Endometrium (tissue), 2 donors: ENCODE measurements around the gene EPS8L3.
A peak's percentile ranks its signal among the peaks of the same experiment; 100 is the strongest.

Experiments used
- FAIRE-seq: peaks from 2 replicates; lab custom pipeline; 2012; peaks lifted over from hg19 to GRCh38; lab: Jason Lieb, UNC
- donor health status: control.
- donor health status: control.

Gene EPS8L3

GRCh38 chr1:109793089-109793485 is 29.4 kb upstream of the EPS8L3 start:
- no peak for FAIRE-seq

DNA sequence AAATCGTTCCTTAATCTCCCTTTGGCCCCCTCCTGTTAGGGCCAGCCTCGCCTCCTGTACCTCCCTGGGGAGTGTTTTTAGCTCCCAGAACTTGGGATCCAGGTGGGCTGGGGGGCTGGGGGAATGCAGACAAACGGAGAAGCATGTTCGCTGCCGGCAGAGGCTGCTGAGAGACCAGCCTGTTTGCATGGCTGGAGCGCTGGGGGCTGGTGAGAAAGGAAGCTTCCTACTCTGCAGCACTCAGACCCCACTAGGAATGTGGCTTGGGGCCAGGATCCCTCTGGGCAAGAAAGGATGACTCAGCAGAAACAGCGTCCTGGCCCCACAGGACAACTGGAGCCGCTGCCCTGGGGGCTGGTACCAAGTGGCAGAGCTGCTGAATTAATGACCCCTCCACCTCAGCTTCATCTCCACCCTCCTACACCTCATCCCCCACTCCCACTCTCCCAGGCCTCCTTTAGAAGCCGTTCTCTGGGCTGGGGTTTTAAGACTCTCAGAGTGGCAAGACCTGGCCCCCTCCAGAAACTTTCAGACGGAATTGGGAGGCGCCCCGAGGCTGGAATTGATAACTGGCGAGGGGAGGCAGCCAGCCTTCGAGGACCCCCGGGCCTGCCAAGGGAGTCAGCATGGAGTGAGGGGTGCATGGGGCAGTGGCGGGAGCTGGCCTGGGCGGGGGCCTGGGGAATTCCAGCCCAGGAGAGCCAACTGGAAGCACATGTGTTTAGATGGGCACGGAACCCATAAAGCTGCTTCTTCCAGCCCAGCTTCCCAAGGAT is 28.5 kb upstream of the EPS8L3 start:
- no peak for FAIRE-seq

DNA sequence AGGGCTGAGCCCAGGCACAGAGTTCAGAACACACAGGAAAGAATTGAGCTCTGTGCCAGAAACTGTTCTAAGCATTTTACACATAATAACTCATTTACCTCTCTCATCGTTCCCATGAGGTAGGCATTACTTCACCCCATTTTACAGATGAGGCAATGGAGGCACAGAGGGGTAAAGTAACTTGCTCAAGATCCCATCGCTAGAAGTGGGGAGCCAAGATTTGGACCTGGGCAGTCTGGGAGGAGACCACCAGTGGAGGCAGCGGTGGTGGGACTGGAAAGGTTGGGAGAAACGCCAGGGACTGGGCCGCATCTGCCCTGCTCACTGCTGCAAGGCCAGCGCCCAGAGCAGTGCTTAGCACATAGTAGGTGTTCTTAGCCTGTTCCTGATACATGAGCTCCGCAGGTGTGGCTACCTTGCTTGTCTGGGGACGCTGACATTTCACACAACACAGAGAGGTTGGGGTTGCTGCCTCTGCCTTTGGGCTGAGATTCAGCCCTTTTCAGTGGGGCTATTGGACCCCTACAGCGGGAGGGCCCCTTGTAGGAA is 27.8 kb upstream of the EPS8L3 start:
- no peak for FAIRE-seq

DNA sequence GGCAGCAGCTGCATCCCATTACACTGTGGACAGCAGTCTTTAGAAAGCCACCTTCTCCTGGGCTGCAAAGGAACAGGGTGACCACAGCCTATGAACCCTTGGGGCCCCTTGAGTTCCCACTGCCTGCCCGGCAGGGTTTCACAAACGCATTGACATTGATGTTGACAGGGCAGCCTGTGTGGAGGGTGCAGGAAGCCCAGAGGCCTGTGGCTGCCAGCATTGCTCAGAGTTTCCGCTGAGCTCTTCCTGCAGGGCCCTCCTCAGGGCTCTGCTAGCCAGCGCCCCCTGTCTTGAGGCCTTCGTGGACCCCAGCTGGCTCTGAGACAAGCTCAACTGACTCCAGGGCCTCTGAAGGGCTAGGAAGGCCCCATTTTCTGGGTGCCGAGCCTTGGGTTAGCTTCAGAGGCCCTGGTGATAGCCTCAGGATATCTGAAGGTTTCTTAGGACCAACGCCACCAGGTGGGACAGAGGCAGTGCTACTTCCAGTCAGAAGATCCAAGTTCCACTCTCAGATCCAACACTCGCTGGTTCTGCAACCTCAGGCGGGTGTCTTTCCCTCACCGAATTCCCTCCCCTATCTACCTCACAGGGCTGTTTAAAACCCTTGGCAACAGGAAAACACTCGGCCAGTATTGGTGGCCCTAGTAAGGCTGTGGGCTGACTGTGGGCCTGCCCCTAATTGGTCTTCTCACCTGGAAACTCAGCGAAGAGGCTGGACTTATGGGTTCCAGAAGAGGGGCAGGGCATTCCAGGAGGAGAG is 27.2 kb upstream of the EPS8L3 start:
- FAIRE-seq: no peak

DNA sequence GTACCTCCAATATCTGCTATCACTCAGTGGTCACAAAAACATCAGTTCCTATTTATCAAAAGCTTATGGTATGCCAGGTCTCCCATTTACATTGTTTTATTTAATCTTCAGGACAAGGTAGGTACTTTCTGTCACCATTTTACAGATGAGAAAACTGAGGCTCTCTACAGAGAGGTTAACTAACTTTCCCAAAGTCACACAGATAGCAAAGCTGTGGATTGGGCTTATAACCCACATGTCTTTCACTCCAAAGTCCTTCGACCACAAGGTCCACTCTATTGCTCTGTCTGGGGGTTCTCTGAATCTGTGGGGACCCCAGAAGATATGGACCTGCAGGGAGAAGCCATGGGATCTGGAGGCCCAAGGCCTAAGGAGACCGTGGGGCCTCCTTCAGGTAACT is 26.6 kb upstream of the EPS8L3 start:
- no peak for FAIRE-seq

DNA sequence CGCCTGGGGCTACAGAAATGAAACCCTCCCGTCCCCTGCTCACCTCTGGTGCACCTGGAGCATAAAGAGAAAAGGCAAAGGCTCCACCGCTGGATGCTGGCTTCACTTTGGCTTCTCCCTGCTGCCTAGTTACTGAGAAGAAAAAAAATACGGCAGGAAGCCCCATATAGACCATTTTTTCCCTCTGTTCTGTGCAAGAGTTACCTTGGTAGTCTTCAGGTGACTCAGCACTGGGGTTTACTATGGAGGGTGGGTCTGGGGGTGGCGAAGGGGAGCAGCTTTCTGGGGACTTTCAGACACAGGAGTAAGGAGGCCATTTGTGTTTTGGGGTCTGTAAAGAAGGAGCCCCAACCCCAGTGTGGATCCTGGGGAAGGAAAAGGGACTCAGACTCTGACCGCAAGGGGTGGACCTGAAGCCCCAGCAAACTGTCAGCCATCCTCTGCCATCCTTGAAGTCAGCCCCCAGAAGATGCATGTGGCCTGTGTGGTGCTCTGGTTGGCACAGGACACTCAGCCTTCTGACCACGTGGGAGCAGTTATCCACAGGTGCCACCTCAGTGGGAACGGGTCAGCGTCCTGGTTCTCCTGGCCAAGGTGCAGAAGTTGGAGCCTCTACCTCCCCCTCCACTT is 25.9 kb upstream of the EPS8L3 start:
- FAIRE-seq: no peak

DNA sequence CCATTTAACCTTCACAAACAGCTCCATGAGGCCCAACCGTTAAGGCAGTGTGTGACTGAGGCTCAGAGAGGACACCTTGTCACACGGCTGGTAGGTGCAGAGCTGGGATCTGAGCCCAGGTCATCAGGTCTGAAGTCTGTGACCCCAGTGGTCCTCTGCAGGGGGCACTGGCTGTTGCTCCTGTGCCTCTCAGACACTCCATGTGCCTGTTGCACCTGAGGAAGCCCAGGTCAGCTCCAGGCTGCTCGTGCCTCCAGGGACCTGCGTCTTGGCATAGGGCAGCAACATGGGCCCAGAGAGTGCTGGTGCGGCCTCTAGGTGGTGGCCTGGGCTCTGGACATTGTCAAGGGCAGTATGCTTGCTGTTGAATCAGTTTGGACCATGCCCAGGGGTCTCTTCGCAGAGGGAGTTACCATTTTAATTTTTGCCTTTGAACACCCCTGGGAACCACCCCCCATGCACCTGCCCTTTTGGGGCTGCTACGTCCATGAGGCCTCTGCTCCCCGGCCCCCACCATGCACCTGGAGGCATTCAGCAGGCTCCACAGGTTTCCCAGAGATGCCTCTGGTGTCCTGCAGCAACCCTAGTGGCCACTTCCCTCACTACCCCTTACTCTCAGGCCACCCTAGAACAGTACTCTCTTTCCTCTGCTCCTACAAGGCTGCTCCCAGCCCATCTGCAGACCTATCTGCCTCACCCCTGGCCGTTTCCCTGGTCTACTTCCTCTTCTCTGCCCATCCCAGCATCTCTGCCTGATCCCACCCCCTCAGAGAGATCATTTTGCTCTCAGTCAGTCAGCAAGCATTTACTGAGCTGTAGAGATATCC is 25.2 kb upstream of the EPS8L3 start:
- no peak for FAIRE-seq

DNA sequence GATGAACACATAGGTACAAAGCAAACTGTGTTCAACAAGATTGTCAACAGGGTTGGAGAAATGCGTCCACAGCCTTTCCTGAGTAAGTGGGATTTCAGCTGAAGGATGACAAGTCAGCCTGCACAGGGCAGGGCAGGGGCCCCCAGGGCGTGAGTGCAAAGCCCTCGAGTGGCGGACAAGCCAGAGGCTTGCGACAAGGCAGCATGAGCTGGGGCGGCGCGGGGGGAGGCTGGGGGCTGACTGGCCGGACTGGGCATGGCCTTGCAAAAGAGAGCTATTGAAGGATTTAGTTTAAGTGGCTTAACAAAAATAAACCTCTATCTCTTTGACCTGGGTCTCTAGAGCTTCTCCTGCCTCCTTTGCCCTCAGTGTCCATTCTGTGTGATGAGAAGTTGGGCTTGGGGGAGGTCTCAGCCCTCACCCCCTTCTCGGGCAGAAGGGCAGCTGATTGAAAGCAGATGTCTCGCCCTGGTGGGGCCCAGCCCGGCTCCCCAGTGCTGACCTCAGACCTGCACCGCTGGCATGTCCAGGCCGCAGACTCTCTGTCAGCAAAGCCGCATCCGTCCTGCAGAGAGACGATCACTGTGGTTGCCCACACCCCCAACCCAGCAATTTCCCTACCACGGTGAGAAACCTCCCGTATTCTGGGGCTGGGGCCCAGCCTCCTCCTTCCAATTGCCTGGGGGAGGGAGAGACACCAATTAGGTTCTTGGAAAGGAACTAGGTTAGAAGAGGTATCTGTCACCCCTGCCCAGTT is 24.3 kb upstream of the EPS8L3 start:
- no peak for FAIRE-seq

DNA sequence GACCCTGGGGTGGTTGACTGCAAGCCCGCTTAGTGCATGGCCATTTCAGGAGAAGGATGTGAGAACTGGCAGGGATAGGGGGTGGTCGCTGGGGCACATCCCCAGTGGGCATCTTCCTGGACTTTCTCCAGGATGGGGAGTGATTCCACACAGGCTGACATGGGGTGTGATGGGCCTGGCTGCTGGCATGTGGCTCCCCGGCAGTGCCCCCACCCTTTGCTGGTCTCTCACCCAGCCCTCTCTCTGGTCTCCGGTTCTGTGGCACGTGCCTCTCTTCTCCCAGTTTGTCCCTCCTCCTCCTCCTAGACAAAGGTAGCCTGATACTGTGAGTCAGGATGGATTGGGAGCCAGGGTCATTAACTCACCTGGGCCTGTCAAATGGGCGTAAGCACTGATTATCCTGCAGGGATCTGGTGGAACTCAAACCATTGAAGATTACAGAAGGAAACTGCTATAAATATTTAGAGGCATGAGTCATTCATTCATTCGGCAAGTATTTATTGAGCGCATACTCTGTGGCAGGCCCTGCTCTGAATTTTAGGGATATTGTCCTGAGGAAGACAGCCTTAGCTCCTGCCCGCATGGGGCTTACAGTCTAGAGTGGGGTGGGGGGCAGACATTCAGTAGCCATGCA is 23.6 kb upstream of the EPS8L3 start:
- FAIRE-seq: no peak

- no peak for FAIRE-seq
Measured at GRCh38 chr1:109786531-109787021, 22.9 kb upstream of the EPS8L3 start.

GRCh38 chr1:109786112-109786480 is 22.4 kb upstream of the EPS8L3 start:
- no peak for FAIRE-seq

DNA sequence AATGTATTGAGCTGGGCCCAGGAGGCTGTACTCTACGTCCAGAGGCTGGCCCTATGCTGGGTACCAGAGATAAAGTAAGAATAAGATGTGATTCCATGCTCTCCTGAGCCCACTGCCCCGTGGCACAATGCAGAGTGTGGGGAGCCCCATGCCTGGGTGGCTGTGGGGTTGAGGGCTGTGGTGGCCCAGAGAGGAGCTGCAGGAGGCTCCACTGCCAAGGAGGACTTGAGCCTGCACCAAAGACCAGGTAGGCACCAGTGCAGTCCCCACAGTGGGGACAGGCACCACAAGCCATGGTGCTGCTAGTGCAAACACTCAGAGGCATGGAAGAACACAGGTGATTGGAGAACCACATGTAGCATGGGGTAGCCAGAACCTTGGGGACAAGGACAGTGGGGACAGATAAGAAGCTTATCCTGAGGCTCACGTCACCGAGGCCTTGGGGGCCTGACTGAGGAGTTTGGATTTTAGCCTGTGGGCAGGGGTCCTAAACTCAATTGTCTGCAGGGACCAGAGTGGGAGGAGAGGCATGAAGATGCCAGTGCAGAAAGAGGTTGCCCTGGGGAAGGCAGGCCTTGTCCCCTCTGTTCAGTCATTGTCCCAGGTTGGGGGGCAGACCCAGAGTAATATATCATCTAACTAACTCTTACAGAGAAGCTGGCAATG is 21.9 kb upstream of the EPS8L3 start:
- FAIRE-seq: no peak

GRCh38 chr1:109784551-109785252 is 21.0 kb upstream of the EPS8L3 start:
- no peak for FAIRE-seq

DNA sequence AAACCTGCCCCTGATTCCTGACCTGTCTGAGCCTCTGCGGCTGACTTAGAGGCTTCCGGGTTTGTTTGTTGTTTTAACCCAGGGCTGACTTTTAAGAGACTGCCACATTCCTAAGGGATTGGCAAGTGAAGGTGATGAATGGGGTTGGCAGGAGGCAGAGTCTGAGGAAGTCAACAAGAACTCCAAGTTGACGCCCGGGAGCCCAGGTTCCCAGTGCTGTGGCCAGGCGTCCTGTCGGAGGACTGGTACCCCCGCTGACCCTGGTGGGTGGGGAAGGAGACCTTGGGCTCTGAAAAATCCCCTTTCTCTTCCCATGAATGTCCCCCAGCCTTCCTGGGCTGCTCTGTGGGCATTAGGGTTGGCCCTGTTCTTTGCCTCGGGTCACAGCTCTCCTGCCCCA is 19.7 kb upstream of the EPS8L3 start:
- no peak for FAIRE-seq

- no peak for FAIRE-seq
Measured at GRCh38 chr1:109782927-109783326, 19.2 kb upstream of the EPS8L3 start.

GRCh38 chr1:109782514-109782913 is 18.8 kb upstream of the EPS8L3 start:
- no peak for FAIRE-seq

DNA sequence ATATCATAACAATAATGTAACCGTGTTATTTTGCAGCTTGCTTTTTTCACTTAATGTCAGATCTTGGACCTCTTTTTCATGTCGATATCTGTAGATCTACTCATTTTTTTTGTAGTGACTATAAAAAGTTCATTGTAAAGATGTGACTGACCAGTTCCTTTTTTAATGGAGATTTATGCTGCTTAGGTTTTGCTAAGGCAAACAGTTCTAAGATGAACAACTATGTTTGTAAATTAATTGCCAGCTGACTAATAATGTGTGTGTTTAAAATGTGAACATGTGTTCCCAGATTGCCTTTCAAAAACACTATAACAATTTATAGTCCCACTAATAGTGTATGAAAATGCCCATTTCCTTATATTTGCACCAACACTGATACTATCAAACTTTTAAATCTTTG is 18.1 kb upstream of the EPS8L3 start:
- FAIRE-seq: peak; percentile 83

- FAIRE-seq: no peak
Measured at GRCh38 chr1:109780982-109781381, 17.3 kb upstream of the EPS8L3 start.

DNA sequence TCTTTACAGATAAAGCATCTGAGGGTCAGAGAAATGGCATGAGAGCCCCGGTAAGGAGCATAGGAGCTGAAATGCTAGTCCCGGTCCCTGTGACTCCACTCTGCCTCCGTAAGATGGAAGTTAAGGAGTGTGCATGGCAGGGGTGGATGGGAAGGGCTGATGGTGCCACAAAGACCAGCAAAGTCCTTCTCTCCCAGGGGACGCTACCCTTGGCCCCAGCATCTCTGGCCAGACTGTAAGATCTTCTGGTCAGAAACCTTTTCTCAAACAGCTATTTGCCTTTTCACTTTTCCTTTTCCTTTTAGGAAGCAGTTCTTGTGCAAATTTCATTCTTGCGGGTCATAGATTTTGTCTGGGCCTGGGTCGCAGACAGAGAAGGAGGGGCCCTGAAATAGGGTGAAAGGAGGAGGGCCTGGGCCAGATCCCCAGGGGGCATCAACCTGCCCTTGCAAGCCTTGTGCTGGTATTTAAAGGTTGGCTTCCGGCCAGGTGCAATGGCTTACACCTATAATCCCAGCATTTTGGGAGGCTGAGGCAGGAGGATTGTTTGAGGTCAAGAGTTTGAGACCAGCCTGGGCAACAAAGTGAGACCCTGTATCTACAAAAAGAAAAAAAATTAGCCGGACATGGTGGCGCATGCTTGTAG is 14.4 kb upstream of the EPS8L3 start:
- no peak for FAIRE-seq
